Mesenchymal stem cell (in vitro differentiated cells and primary cell): ENCODE data around the gene CHDH. TPM values are rescaled to one million over a fixed set of nuclear protein-coding genes. Genes with fewer than 3 reads are reported as not detected.

Source experiments
- DNase-seq: peaks from one replicate; pipeline ENCODE4 v3.0.0-alpha.2; 2013
- H2AFZ ChIP-seq: one replicate; pipeline ENCODE4 v1.6.1; 2013; ENCODE audit warnings: low read depth, mild to moderate bottlenecking, control low read depth, inconsistent platforms, low read length, moderate library complexity
- H2AK5ac ChIP-seq: 2 replicates; pipeline ENCODE4 v1.6.1; 2013; ENCODE audit warnings: low read length, moderate library complexity, mild to moderate bottlenecking, inconsistent platforms; ENCODE audit not compliant: severe bottlenecking
- H2BK120ac ChIP-seq: one replicate; pipeline ENCODE4 v1.6.1; 2013; ENCODE audit warnings: low read depth, mild to moderate bottlenecking, inconsistent platforms, low read length, moderate library complexity
- H2BK12ac ChIP-seq, 2 experiments: one replicate each; pipeline ENCODE4 v1.6.1; 2013; ENCODE audit warnings: inconsistent platforms in 2 of 2, low read length in 2 of 2, mild to moderate bottlenecking in 2 of 2, moderate library complexity in 2 of 2, control low read depth in 1 of 2
- H2BK15ac ChIP-seq: one replicate; pipeline ENCODE4 v1.6.1; 2013; ENCODE audit warnings: mild to moderate bottlenecking, low read depth, inconsistent platforms; ENCODE audit not compliant: poor library complexity, severe bottlenecking
- H2BK5ac ChIP-seq: 2 replicates; pipeline ENCODE4 v1.6.1; 2013; ENCODE audit warnings: low read depth, mild to moderate bottlenecking, low read length, control low read depth, inconsistent platforms; ENCODE audit not compliant: poor library complexity, severe bottlenecking
- H3K14ac ChIP-seq, 2 experiments: one replicate each; pipeline ENCODE4 v1.6.1; 2013; ENCODE audit warnings: inconsistent platforms in 2 of 2, low read length in 2 of 2, control low read depth in 1 of 2, mild to moderate bottlenecking in 1 of 2, moderate library complexity in 1 of 2
- H3K18ac ChIP-seq, 2 experiments: one replicate each; pipeline ENCODE4 v1.6.1; 2013; ENCODE audit warnings: inconsistent platforms in 2 of 2, low read length in 2 of 2, control low read depth in 1 of 2, low read depth in 1 of 2, mild to moderate bottlenecking in 1 of 2
- H3K23ac ChIP-seq, 2 experiments: one replicate each; pipeline ENCODE4 v1.6.1; 2013; ENCODE audit warnings: inconsistent platforms in 2 of 2, low read length in 2 of 2, mild to moderate bottlenecking in 2 of 2, moderate library complexity in 2 of 2, control low read depth in 1 of 2
- H3K27ac ChIP-seq: 2 replicates; pipeline ENCODE4 v1.5.1; 2013; ENCODE audit warnings: mild to moderate bottlenecking, moderate library complexity, low read length, control low read depth, inconsistent platforms; ENCODE audit not compliant: poor library complexity, severe bottlenecking
- H3K27me3 ChIP-seq, 2 experiments: 2 replicates each; pipeline versions ENCODE4 v1.6.1 to v1.7.0; 2013; ENCODE audit warnings: low read length in 2 of 2, mild to moderate bottlenecking in 2 of 2, moderate library complexity in 2 of 2, control low read depth in 1 of 2, inconsistent platforms in 1 of 2; ENCODE audit not compliant: control insufficient read depth in 1 of 2, insufficient read depth in 1 of 2
- H3K36me3 ChIP-seq, 2 experiments: 2 replicates each; pipeline versions ENCODE4 v1.6.1 to v1.7.0; 2013; ENCODE audit warnings: low read length in 2 of 2, control low read depth in 1 of 2, inconsistent platforms in 1 of 2, low read depth in 1 of 2, mild to moderate bottlenecking in 1 of 2; ENCODE audit not compliant: insufficient read depth in 2 of 2, control insufficient read depth in 1 of 2
- H3K4ac ChIP-seq, 2 experiments: one replicate each; pipeline ENCODE4 v1.6.1; 2013; ENCODE audit warnings: inconsistent platforms in 2 of 2, low read length in 2 of 2, mild to moderate bottlenecking in 2 of 2, moderate library complexity in 2 of 2, control low read depth in 1 of 2, low read depth in 1 of 2
- H3K4me1 ChIP-seq: 2 replicates; pipeline ENCODE4 v1.6.1; 2013; ENCODE audit warnings: low read depth, low read length, control low read depth; ENCODE audit not compliant: control insufficient read depth, insufficient read depth
- H3K4me2 ChIP-seq: 2 replicates; pipeline ENCODE4 v1.6.1; 2013; ENCODE audit warnings: low read length, mild to moderate bottlenecking, inconsistent platforms; ENCODE audit not compliant: poor library complexity, severe bottlenecking
- H3K4me3 ChIP-seq, 2 experiments: 2 replicates each; pipeline versions ENCODE4 v1.5.1 to v1.7.0; 2013; ENCODE audit warnings: low read length in 2 of 2, mild to moderate bottlenecking in 2 of 2, control low read depth in 1 of 2, low read depth in 1 of 2; ENCODE audit not compliant: insufficient read depth in 1 of 2
- H3K79me1 ChIP-seq: replicated peaks from 2 replicates; pipeline ENCODE4 v1.6.1; 2013; ENCODE audit warnings: mild to moderate bottlenecking, control low read depth, low read length, inconsistent platforms; ENCODE audit not compliant: poor library complexity, severe bottlenecking
- H3K9ac ChIP-seq: 2 replicates; pipeline ENCODE4 v1.7.0; 2013; ENCODE audit warnings: mild to moderate bottlenecking, low read length, moderate library complexity
- H3K9me3 ChIP-seq: 2 replicates; pipeline ENCODE4 v1.7.0; 2013; ENCODE audit warnings: mild to moderate bottlenecking, low read length; ENCODE audit not compliant: control insufficient read depth
- H4K8ac ChIP-seq: one replicate; pipeline ENCODE4 v1.6.1; 2013; ENCODE audit warnings: inconsistent platforms, mild to moderate bottlenecking, low read length, moderate library complexity
- H4K91ac ChIP-seq: one replicate; pipeline ENCODE4 v1.6.1; 2013; ENCODE audit warnings: mild to moderate bottlenecking, low read length, inconsistent platforms
- WGBS: methylation state at CpG from one replicate; pipeline ENCODE4 v1.1.7; 2013; ENCODE audit warnings: mixed read lengths; 5-methylcytosine and 5-hydroxymethylcytosine counted together
- polyA plus RNA-seq, 2 experiments: library from polyadenylated mRNA; stranded (reverse); fragments of 200-250 nt; gene quantifications; one replicate each; pipeline ENCODE4 v1.2.3, GENCODE V29; 2013

The CHDH gene, protein sequence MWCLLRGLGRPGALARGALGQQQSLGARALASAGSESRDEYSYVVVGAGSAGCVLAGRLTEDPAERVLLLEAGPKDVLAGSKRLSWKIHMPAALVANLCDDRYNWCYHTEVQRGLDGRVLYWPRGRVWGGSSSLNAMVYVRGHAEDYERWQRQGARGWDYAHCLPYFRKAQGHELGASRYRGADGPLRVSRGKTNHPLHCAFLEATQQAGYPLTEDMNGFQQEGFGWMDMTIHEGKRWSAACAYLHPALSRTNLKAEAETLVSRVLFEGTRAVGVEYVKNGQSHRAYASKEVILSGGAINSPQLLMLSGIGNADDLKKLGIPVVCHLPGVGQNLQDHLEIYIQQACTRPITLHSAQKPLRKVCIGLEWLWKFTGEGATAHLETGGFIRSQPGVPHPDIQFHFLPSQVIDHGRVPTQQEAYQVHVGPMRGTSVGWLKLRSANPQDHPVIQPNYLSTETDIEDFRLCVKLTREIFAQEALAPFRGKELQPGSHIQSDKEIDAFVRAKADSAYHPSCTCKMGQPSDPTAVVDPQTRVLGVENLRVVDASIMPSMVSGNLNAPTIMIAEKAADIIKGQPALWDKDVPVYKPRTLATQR
- polyA plus RNA-seq (2013, experiment 1 of 2) = 0.01 TPM
- polyA plus RNA-seq (2013, experiment 2 of 2) = under 0.01 TPM

DNA sequence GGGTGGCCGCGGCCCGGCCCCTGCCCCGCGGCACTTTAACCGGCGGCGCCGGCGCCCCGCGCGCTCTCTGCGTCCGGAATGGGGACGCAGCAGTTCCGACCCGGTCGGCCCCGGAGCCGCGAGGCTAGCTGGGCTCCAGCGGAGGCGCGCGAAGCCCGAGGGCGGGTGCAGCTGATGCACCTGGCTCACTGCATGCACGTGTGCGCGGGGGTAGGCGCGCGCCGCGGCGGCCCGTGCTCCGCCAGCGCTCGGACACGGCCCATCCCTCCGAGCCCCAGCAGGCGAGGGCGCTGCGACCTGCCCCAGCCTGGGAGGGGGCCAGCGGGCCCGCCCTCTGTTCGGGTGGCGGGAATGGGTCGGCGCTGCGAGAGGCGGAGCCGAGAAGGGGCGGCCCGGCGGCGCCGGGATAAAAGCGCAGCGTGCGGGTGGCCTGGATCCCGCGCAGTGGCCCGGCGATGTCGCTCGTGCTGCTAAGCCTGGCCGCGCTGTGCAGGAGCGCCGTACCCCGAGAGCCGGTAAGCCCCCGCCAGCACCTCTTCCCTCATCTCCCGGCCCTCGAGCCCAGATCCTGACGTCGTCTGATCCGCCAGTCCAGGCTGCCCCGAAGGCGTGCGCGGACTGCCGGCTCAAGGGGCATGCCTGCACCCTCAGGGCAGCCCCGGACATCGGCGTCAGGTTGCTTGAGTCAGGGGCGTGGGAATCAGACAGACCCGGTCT lies at the start of gene CHDH, which contains the start of gene IL17RB:
Gene CHDH, minus strand, starts transcription at position 286 of the 717 bp plus-strand sequence. CDS start 22,411 bp downstream, outside the sequence.
Gene IL17RB, plus strand, starts transcription at position 435 of the 717 bp plus-strand sequence. Its CDS starts 21 bp downstream, at position 456.
- 12% methylated on average over 38 of the region's 91 CpGs for WGBS

DNA sequence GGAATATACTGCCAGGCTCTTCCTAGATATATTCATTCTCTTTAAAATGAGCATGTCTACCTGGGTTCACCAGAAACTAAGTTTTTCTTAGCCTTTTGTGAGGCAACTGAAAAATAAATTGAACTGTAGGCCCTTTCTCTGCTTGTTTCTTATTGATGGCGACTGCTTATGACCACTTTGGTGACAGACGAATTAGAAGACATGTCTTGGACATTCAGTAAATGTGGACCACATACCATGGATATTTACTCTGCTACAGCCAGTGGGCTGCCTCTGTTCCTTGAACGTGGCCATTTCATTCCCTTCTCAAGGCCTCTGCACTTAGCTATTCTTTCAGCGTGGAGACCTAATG lies 46.0 kb upstream of the CHDH start:
- Histone ChIP-seq H3K27me3 (peaks cover 4 to 11% of the 10 kb centered on the region in 2 experiments), H2BK5ac (no peak overlapping the region), H3K79me1 (peaks cover 7% of the 10 kb centered on the region), H3K14ac (no peak overlapping the region), H3K23ac (no peak overlapping the region), H4K91ac (no peak overlapping the region), H3K27ac (peak overlapping the region; percentile 84), H3K4ac (peak overlapping the region; percentile 16 to 45), H3K4me2 (peak overlapping the region; percentile 67), H2AK5ac (peak overlapping the region; percentile 12), H4K8ac (peak overlapping the region; percentile 57), H3K9me3 (no peaks in the 10 kb centered on the region), H3K4me1 (no peaks in the 10 kb centered on the region), H2BK12ac (peak overlapping the region in 1 of 2 experiments; percentile 80), H2AFZ (no peak overlapping the region), H3K36me3 (peaks cover 0 to 4% of the 10 kb centered on the region in 2 experiments), H3K18ac (peak overlapping the region in 1 of 2 experiments; percentile 18), H3K9ac (peak overlapping the region; percentile 99), H3K4me3 (peak overlapping the region; percentile 52 to 96), H2BK120ac (no peak overlapping the region), H2BK15ac (no peak overlapping the region)
- no peak for DNase-seq
- 81% methylated on average over 4 of the region's 4 CpGs for WGBS

More for the DNA sequence above, at the start of gene CHDH, which contains the start of gene IL17RB:
- DNase-seq = no peak
- Histone ChIP-seq H2BK15ac (no peak within 1 kb of the TSS), H3K4ac (no peak within 1 kb of the TSS), H4K8ac (no peak within 1 kb of the TSS), H2BK12ac (no peak within 1 kb of the TSS), H3K23ac (peak within 1 kb of the TSS in 1 of 2 experiments; percentile 2), H4K91ac (peak within 1 kb of the TSS; percentile 10), H3K27ac (no peak within 1 kb of the TSS), H3K36me3 (no peaks in the 10 kb centered on the region), H3K9ac (peak within 1 kb of the TSS; percentile 79), H2AK5ac (no peak within 1 kb of the TSS), H2AFZ (peak within 1 kb of the TSS; percentile 42), H3K4me2 (peak within 1 kb of the TSS; percentile 98), H3K4me3 (peak within 1 kb of the TSS; percentile 71 to 82), H2BK5ac (no peak within 1 kb of the TSS), H3K4me1 (peaks cover 14% of the 10 kb centered on the region), H3K14ac (no peak within 1 kb of the TSS), H3K9me3 (no peaks in the 10 kb centered on the region), H3K27me3 (peaks cover 18 to 29% of the 10 kb centered on the region in 2 experiments), H2BK120ac (no peak within 1 kb of the TSS), H3K18ac (no peak within 1 kb of the TSS), H3K79me1 (no peaks in the 10 kb centered on the region)

DNA sequence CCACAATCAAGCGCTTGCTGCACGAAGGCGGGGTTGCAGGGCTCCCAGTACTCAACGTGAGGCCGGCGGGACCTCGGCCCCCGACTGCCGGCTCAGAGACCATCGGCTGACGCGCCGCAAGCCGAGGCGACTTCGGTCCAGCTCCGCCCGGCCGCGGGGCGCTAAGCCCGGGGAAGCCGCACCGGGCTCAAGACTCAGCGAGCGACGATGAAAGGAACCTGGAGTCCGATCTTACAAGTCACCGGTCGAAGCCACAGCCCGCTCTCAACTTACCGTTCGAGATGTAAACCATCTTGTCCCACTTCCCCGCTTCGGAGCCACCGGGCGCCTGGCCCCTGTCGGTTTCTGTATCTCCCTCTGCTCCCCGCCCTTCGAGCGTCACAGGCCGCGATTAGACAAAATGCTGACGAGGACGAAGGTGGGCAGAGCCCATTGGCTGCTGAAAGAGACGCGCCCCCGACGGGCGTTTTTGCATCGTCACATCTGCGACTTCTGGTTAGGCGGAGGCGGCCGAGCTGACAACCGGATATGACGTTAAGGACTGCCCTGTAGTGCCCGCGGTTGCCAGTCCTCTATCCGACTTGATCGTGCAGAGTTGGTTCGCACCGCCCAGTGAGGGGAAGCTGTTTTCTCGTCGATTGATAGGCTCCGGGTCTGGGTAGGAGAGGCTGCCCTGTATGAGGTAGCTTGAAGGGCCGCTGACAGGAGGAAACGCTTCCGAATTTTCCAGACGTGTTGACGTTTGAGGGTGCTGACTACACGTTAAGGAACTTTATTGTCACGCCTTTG lies 45.5 kb upstream of the CHDH start, which contains the start of gene SELENOK:
Gene SELENOK, minus strand, starts transcription at position 363 of the 789 bp plus-strand sequence.
- H3K79me1 ChIP-seq = peaks cover 8% of the 10 kb centered on the region
- peak within 1 kb of the TSS; percentile 96 to 99 for H3K4me3 ChIP-seq
- peak within 1 kb of the TSS; percentile 46 to 89 for H3K4ac ChIP-seq
- peak within 1 kb of the TSS; percentile 99 for H3K9ac ChIP-seq
- H2AFZ ChIP-seq = peak within 1 kb of the TSS; percentile 73
- H3K27me3 ChIP-seq = peaks cover 4 to 8% of the 10 kb centered on the region in 2 experiments
- H2BK12ac ChIP-seq = peak within 1 kb of the TSS in 1 of 2 experiments; percentile 80
- peak within 1 kb of the TSS; percentile 12 for H2AK5ac ChIP-seq
- peak within 1 kb of the TSS; percentile 35 for H2BK5ac ChIP-seq
- no peak within 1 kb of the TSS for H4K91ac ChIP-seq
- under 1% methylated on average over 65 of the region's 73 CpGs for WGBS
- H3K27ac ChIP-seq = peak within 1 kb of the TSS; percentile 84
- peak; percentile 99 for DNase-seq
- peak within 1 kb of the TSS in 1 of 2 experiments; percentile 56 for H3K14ac ChIP-seq
- peaks cover 0 to 9% of the 10 kb centered on the region in 2 experiments for H3K36me3 ChIP-seq
- H2BK15ac ChIP-seq = peak within 1 kb of the TSS; percentile 86
- peak within 1 kb of the TSS in 1 of 2 experiments; percentile 93 for H3K23ac ChIP-seq
- H2BK120ac ChIP-seq = peak within 1 kb of the TSS; percentile 50
- peak within 1 kb of the TSS; percentile 57 for H4K8ac ChIP-seq
- H3K18ac ChIP-seq = peak within 1 kb of the TSS; percentile 6 to 73
- no peaks in the 10 kb centered on the region for H3K9me3 ChIP-seq
- H3K4me1 ChIP-seq = no peaks in the 10 kb centered on the region
- H3K4me2 ChIP-seq = peak within 1 kb of the TSS; percentile 82
